GM19023 (cell line): Measurements from ENCODE around the gene KLHL14.
A peak's percentile ranks its signal among the peaks of the same experiment; 100 is the strongest.

Experiments
- ATAC-seq: cut with Tn5 transposase; IDR thresholded peaks from one replicate; pipeline ENCODE4 v1.9.1; 2021; ENCODE audit warnings: mild to moderate bottlenecking, moderate library complexity; ENCODE audit not compliant: unreplicated experiment

The KLHL14 gene

DNA sequence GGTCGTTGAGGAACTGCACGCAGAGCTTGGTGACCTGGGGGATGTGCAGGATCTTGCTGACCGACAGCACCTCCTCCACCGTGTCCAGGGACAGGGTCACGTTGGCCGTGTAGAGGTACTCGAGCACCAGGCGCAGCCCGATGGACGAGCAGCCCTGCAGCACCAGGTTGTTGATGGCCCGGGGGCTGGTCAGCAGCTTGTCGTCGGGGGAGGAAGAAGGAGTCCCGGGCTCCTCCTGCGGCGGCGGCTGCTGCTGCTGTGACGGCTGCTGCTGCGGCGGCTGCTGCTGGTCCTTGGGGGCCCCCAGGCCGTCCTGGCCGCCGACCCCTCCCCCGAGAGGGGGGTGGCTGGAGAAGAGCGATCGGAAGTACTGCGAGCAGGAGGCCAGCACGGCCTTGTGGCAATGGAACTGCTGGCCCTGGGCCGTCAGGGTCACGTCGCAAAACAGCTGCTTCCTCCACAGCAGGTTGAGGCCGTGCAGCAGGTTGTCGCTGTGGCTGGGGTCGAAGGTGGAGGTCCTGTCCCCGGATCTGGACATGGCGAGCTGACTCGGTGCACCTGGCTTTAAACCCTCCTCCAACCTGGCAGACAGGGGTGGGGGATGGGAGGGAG lies 2.7 kb downstream of the KLHL14 start:
- no peak for ATAC-seq

- ATAC-seq, result no peak
Measured at GRCh38 chr18:32769586-32770053, 3.2 kb downstream of the KLHL14 start.

GRCh38 chr18:32769071-32769585 lies 3.7 kb downstream of the KLHL14 start:
- ATAC-seq, result no peak

- ATAC-seq, result no peak
Measured at GRCh38 chr18:32767400-32767799, 5.4 kb downstream of the KLHL14 start.

GRCh38 chr18:32764611-32765244 lies 8.1 kb downstream of the KLHL14 start:
- ATAC-seq, result no peak

DNA sequence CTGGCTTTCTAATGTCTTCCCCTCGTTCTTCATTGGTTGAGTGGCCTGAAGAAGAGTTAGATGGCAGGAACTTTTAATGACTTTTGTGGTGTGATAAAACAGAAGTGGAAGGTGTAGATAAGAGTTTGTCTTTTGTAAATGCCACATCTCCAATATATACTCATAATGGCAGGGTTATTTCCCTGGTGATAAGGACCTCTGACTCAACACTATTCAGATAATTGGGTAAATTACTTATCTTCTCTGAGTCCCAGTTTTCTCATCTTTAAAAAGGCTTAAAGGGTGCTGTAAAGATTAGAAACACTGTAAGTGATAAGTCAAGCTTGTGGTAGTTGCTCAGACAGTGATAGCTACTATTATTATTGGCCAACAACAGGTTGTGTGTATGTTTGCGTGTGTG lies 9.5 kb downstream of the KLHL14 start:
- no peak for ATAC-seq

DNA sequence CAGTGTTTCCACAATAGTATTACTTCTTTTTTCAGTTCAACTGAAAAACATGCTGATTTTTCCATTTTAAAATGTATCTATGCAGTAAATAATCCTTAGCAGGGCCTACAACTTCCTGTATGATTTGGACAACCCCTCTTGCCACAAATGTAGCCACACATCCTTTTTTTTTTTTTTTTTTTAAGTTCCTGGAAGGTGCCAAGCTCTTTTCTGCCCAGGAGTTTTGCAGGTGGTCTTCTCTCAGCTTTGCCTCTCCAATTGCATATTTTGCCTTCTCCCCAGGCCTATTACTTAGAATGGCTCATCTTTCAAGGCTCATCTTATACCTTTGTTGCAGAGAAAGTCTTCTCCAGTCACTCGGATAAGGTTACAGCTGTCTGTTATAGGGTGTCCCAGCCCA lies 11.6 kb downstream of the KLHL14 start:
- ATAC-seq, result no peak

DNA sequence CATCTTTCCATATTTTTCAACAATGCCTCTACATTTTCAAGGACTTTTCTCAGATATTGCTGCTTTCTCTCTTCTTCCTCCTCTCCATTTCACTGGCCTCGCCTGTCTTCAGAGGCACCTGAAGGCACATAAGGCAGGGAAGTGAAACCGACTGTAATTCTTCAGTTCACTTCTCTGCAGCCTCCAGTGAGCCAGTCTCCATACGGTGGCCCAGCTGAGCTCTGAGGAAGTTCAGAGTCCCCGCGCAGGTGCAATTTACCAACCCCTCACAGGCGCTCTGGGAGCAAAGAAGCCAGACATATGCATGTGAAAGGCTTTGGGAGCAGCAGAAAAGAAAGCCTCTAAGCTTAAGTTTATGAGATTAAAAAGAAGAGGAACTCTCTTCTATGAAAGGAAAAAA lies 12.4 kb downstream of the KLHL14 start:
- peak; percentile 98 for ATAC-seq

- no peak for ATAC-seq
Measured at GRCh38 chr18:32759611-32760167, 13.1 kb downstream of the KLHL14 start.

GRCh38 chr18:32754508-32755263 lies 18.1 kb downstream of the KLHL14 start:
- no peak for ATAC-seq

DNA sequence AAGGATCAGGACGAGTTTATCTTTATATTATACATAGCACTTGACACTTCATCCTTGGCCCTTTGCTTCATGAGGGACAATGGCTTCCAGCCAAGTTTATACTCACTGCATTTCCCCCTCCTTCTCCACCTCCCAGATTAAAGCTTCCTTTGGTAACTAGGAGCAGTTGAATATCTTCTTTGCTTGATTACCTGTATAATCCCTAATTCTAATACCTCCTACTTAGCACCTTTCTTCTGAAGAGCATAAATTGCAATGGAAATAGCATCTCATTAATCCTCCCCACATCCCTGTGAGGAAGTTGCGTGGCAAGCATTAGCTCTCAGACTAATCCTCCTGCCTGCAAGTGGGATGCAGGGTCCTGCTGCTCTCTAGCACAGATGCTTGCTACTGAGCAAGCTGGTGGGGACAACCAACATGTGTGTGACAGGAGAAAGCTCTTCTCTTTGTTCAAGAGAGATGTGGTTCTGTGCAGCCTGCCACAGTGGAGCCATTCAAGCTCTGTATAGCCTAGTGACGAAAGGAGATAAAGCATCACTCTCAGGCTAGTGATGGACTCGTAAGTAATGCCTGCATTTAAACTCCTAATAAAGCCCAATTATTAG lies 19.1 kb downstream of the KLHL14 start:
- no peak for ATAC-seq

DNA sequence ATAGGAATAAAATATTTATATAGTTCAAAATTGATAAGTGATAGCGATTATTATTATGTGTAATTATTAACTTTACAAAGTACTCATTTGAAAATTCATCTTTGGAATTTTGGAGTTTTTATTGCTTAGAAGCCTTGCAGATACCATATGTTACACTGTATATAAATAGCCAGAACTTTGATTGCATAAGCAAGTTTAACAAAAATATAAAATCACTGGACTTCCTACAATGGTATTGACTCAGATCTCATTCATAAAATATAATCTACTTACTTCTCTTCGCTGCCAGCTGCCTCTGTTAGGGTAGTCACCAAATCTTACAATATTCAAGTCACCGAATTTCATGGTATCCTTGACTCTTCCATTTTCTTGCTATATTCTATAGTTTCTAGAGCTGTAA lies 22.5 kb downstream of the KLHL14 start:
- no peak for ATAC-seq

DNA sequence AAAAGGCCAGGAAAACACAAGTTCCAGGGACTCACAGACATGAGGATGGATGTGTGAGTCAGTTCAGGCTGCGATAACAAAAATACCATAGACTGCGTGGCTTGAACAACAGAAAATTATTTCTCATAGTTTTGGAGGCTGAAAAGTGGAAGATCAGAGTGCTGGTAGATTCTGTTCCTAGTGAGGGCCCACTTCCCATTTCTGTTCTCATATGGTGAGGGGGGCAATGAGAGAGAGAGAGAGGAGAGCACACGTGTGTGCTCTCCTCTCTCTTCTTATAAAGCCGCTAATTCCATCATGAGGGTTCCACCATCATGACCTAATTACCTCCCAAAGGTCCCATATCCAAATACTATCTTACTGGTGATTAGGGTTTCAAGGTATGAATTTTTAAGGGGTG lies 23.0 kb downstream of the KLHL14 start:
- no peak for ATAC-seq

DNA sequence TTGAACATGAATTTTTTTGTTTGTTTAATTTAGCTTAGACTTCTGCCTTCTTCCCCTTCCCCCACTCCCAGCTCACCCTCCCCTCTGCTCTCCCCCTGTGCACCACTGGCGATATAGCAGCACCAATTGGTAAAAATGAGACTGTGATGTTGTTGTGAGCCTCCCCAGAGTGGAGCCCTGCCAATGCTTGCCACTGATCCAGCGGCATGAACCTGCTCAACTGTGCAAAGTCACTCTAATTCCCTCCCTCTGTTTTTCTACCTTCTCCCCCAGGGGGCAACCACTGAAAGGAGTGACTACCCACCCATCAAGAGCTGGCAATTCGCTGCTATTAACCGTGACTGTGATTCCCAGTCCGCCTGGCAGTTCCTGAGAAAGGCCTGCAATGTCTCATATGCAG lies 30.2 kb downstream of the KLHL14 start:
- ATAC-seq, result no peak

DNA sequence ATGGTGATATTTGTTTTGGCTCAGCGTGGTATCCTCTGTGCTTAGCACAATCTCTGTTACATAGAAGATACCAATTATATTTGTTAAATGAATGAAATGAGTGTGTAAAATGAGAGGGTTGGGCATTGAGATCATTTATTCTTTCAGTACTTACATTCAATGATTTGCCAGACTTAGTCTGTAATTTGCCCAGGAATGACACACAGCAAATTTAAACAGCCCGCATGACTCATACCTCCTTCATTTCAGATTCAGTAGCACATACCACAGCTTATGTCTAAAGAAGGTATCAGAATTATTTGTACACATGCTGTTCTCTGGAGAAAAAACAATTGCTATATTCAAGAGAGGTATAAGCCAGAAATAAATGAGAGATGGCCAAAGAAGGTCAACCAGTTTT lies 37.0 kb downstream of the KLHL14 start:
- ATAC-seq, result no peak

GRCh38 chr18:32734442-32734841 lies 38.4 kb downstream of the KLHL14 start:
- ATAC-seq, result no peak

DNA sequence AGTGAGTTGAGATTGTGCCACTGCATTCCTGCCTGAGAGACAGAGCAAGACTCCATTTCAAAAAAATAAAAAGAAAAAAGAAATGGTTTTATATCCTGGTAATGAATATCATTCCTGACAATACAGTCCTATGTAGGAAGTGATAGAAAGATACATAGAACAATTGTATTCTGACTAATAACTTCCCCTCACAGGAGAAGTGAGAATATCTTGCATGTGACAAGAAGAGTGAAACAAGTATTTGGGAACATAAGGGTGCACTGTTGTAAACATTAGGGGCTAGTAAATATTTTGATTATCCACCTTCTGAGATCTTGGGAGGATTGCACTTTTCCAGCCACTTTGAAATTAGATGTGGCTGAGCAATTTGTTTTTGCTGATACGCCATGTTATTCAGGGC lies 40.7 kb downstream of the KLHL14 start:
- ATAC-seq, result no peak

DNA sequence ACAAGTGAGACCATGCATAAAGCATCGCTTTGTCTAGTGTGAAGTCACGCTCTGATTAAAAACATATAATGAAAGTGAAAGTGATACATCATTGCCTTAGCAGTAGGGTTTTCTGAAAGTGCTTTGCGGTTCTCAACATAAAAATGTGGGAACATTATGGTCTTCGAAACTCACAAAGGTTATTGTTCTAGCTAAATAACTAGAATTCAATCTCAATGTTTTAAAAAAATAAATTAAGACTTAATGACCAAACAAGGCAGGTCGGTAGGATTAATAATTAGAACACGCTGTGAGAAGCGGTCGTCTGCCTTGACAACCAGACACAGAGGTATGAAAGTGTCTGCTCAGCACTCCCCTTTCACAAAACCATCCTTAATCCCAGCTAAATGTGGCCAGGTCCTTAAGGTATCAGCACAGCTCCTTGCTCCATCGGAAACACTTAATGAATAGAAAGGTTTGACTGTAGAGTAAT lies 42.2 kb downstream of the KLHL14 start:
- peak; percentile 89 for ATAC-seq

GRCh38 chr18:32730068-32730467 lies 42.8 kb downstream of the KLHL14 start:
- no peak for ATAC-seq

DNA sequence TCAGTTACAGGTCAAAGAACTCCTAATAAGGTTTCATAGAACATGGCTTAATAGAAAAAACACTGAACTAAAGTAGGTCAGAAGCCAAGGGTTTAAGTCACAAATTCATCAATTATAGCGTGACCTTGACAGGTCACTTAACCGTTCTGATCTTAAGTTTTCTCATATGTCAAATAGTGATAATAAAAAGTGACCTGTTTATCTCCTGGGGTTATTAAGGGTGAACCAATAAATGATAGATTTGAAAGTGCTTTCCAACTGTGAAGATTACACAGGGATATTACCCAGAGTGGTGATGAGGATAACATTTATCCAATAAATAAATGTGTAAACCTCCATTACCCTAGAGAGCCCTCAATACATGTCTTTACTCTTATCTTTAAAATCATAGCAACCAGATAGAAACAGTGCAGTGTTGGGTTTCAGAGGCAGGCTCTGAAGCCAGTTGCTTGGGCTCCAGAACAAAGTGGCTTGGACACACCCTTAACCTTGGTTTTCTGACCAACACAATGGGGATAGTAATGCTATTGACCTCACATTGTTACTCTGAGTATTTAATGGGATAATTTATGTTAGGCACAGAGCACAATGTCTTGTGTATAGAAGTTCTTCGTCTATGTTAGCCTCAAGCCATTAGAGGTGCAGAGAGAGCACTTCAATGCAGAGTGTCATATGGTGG lies 48.6 kb downstream of the KLHL14 start:
- ATAC-seq, result no peak

DNA sequence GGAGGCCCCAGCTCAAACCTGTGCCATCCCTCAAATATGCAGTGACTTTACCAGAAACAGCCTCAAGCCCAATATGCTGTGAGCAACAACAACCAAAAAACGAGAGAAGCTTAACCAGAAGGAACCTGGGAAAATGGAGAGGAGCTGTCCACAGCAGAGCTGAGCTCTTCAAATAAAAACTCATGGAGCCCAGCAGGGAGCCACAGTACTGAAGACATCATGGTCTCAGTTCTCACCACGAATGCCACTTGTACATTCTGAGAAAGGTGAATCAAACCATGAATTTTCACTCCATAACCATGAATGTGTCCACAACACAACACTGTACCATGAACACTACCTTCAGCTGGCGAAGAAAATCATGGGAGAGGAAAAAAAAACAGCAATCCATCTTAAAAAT lies 50.5 kb downstream of the KLHL14 start:
- no peak for ATAC-seq
